Liver (tissue), 9 donors: ENCODE measurements around the gene CCBE1. TPM values are rescaled to one million over a fixed set of nuclear protein-coding genes. Genes with fewer than 3 reads are reported as not detected.

ENCODE experiments used
- DNase-seq: peaks from one replicate; pipeline ENCODE4 v3.0.0-alpha.2; 2017; ENCODE audit warnings: low spot score
- H3K27ac ChIP-seq, 2 donors: one replicate each; pipeline ENCODE4 v1.7.0; 2013; ENCODE audit warnings: inconsistent platforms in 2 of 2, low read length in 2 of 2, control low read depth in 1 of 2, low read depth in 1 of 2, mild to moderate bottlenecking in 1 of 2
- H3K27me3 ChIP-seq, 4 donors: one replicate each; pipeline versions ENCODE4 v1.6.1 to v1.7.0; 2013; ENCODE audit warnings: low read length in 3 of 4, inconsistent platforms in 1 of 4, mild to moderate bottlenecking in 1 of 4, moderate library complexity in 1 of 4; ENCODE audit not compliant: control insufficient read depth in 4 of 4, insufficient read depth in 4 of 4
- H3K36me3 ChIP-seq, 4 donors: one replicate each; pipeline versions ENCODE4 v1.6.1 to v1.7.0; 2013; ENCODE audit warnings: low read length in 3 of 4, mild to moderate bottlenecking in 3 of 4, low read depth in 1 of 4, moderate library complexity in 1 of 4; ENCODE audit not compliant: control insufficient read depth in 4 of 4, insufficient read depth in 3 of 4
- H3K4me1 ChIP-seq, 4 donors: one replicate each; pipeline versions ENCODE4 v1.6.1 to v1.7.0; 2013; ENCODE audit warnings: low read length in 3 of 4, mild to moderate bottlenecking in 3 of 4, moderate library complexity in 1 of 4; ENCODE audit not compliant: control insufficient read depth in 4 of 4, insufficient read depth in 4 of 4
- H3K4me3 ChIP-seq, 3 donors: one replicate each; pipeline versions ENCODE4 v1.6.1 to v1.7.0; 2013; ENCODE audit warnings: low read length in 3 of 3, control low read depth in 1 of 3, low read depth in 1 of 3, mild to moderate bottlenecking in 1 of 3
- H3K9ac ChIP-seq, 2 donors: one replicate each; pipeline ENCODE4 v1.7.0; 2013; ENCODE audit warnings: low read length in 2 of 2, mild to moderate bottlenecking in 2 of 2, moderate library complexity in 2 of 2, control low read depth in 1 of 2, low read depth in 1 of 2
- H3K9me3 ChIP-seq, 4 donors: one replicate each; pipeline versions ENCODE4 v1.6.1 to v1.7.0; 2013; ENCODE audit warnings: low read length in 3 of 4; ENCODE audit not compliant: control insufficient read depth in 4 of 4
- EGR1 ChIP-seq, 2 donors: IDR thresholded peaks; 2 replicates each; pipeline ENCODE4 v1.6.1; 2016 to 2018; ENCODE audit warnings: antibody characterized with exemption in 2 of 2, low read depth in 2 of 2
- FOXA1 ChIP-seq: IDR thresholded peaks from 2 replicates; pipeline ENCODE4 v1.6.1; 2016; ENCODE audit warnings: antibody characterized with exemption
- FOXA2 ChIP-seq: IDR thresholded peaks from 2 replicates; pipeline ENCODE4 v1.6.1; 2016; ENCODE audit warnings: antibody characterized with exemption
- GABPA ChIP-seq, 2 donors: IDR thresholded peaks in 1 of 2; conservative IDR thresholded peaks in 1 of 2; 2 replicates each; pipeline ENCODE4 v1.6.1; 2016; ENCODE audit warnings: antibody characterized with exemption in 2 of 2, mild to moderate bottlenecking in 1 of 2, moderate library complexity in 1 of 2
- HNF4A ChIP-seq, 2 donors: conservative IDR thresholded peaks; 2 replicates each; pipeline ENCODE4 v1.6.1; 2016; ENCODE audit warnings: antibody characterized with exemption in 2 of 2, mild to moderate bottlenecking in 2 of 2
- JUND ChIP-seq, 2 donors: IDR thresholded peaks; 2 replicates each; pipeline ENCODE4 v1.6.1; 2016; ENCODE audit warnings: antibody characterized with exemption in 2 of 2
- RAD21 ChIP-seq, 2 donors: IDR thresholded peaks; 2 replicates each; pipeline ENCODE4 v1.6.1; 2016; ENCODE audit warnings: antibody characterized with exemption in 2 of 2, mild to moderate bottlenecking in 2 of 2
- RXRA ChIP-seq, 2 donors: IDR thresholded peaks; 2 replicates each; pipeline ENCODE4 v1.6.1; 2017 to 2018; ENCODE audit warnings: antibody characterized with exemption in 2 of 2, mild to moderate bottlenecking in 1 of 2
- TAF1 ChIP-seq: conservative IDR thresholded peaks from 2 replicates; pipeline ENCODE4 v1.6.1; 2016; ENCODE audit warnings: antibody characterized with exemption, mild to moderate bottlenecking
- YY1 ChIP-seq: IDR thresholded peaks from 2 replicates; pipeline ENCODE4 v1.6.1; 2016; ENCODE audit warnings: antibody characterized with exemption, mild to moderate bottlenecking
- WGBS: extraction: QIAGEN DNeasy Blood & Tissue Kit; methylation state at CpG from one replicate; pipeline ENCODE4 v1.1.7; 2013; 5-methylcytosine and 5-hydroxymethylcytosine counted together
- polyA plus RNA-seq, 2 donors: library from polyadenylated mRNA; stranded (reverse) in 1 of 2; unstranded in 1 of 2; fragments of 200-250 nt in 1 of 2; fragments of >200 nt in 1 of 2; fragmentation: Nextera tagmentation in 1 of 2; extraction: Ambion mirVana in 1 of 2; gene quantifications; one replicate each; pipeline versions ENCODE4 v1.2.1 to v1.2.3, GENCODE V29; 2013 to 2015
- total RNA-seq, 2 donors: library from RNA; depleted of rRNA; stranded (reverse); fragments of >200 nt; gene quantifications; one replicate each; pipeline ENCODE4 v1.2.3, GENCODE V29; 2014
- TF ChIP-seq, protein P1 (sequence below): IDR thresholded peaks from 2 replicates; pipeline ENCODE4 v1.6.1; 2016; ENCODE audit warnings: antibody characterized with exemption, mild to moderate bottlenecking
- TF ChIP-seq, protein P2 (sequence below): IDR thresholded peaks from 2 replicates; pipeline ENCODE4 v1.6.1; 2016; ENCODE audit warnings: antibody characterized with exemption
- TF ChIP-seq, protein P3 (sequence below): fragments of 150-350 bp; IDR thresholded peaks from 2 replicates; pipeline ENCODE4 v1.5.1; 2017; ENCODE audit warnings: improper control_type of control experiment, low read depth, low read length; ENCODE audit not compliant: missing input control
- TF ChIP-seq, protein P4 (sequence below): IDR thresholded peaks from 2 replicates; pipeline ENCODE4 v1.6.1; 2016; ENCODE audit warnings: antibody characterized with exemption
- donor health status: healthy.
- donor health status: healthy.
- donor health status: healthy.
- donor health status: healthy.
- donor health status: healthy.

Gene CCBE1
- total and polyA plus RNA-seq, 4 donors, result 1.8 to 2.6 (median 2.2) TPM

DNA sequence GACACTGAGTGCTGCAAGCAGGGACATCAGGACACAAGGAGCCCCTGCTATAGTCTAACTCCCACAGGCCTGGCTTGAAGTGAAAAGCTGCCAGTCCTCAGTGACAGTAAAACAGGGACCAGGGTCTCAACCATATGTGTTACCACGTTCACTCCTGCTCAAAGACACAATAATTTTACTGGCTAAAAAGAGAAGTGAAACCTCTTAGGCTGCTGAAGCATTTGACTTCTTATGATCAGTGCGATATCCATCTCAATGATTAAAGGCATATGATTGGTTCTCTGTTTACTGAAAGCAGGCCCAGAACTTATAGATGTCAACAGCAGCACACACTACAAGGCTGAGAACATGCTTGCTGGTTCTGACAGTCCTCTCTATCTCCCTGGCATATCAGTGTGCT, 208.3 kb downstream of the CCBE1 start:
- DNase-seq, result no peak
- TF ChIP-seq FOXA2 (no peak), RXRA (IDR thresholded peaks at IDR 0.05) (no peak), JUND (IDR thresholded peaks at IDR 0.05) (no peak), EGR1 (IDR thresholded peaks at IDR 0.05; ENCODE audit: low read depth in 2 of 2) (no peak), YY1 (no peak), HNF4A (conservative IDR thresholded peaks at IDR 0.05) (no peak), FOXA1 (no peak), RAD21 (IDR thresholded peaks at IDR 0.05) (no peak), TAF1 (no peak)
- TF ChIP-seq, protein P1, sequence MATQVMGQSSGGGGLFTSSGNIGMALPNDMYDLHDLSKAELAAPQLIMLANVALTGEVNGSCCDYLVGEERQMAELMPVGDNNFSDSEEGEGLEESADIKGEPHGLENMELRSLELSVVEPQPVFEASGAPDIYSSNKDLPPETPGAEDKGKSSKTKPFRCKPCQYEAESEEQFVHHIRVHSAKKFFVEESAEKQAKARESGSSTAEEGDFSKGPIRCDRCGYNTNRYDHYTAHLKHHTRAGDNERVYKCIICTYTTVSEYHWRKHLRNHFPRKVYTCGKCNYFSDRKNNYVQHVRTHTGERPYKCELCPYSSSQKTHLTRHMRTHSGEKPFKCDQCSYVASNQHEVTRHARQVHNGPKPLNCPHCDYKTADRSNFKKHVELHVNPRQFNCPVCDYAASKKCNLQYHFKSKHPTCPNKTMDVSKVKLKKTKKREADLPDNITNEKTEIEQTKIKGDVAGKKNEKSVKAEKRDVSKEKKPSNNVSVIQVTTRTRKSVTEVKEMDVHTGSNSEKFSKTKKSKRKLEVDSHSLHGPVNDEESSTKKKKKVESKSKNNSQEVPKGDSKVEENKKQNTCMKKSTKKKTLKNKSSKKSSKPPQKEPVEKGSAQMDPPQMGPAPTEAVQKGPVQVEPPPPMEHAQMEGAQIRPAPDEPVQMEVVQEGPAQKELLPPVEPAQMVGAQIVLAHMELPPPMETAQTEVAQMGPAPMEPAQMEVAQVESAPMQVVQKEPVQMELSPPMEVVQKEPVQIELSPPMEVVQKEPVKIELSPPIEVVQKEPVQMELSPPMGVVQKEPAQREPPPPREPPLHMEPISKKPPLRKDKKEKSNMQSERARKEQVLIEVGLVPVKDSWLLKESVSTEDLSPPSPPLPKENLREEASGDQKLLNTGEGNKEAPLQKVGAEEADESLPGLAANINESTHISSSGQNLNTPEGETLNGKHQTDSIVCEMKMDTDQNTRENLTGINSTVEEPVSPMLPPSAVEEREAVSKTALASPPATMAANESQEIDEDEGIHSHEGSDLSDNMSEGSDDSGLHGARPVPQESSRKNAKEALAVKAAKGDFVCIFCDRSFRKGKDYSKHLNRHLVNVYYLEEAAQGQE, result no peak
- TF ChIP-seq, protein P2, sequence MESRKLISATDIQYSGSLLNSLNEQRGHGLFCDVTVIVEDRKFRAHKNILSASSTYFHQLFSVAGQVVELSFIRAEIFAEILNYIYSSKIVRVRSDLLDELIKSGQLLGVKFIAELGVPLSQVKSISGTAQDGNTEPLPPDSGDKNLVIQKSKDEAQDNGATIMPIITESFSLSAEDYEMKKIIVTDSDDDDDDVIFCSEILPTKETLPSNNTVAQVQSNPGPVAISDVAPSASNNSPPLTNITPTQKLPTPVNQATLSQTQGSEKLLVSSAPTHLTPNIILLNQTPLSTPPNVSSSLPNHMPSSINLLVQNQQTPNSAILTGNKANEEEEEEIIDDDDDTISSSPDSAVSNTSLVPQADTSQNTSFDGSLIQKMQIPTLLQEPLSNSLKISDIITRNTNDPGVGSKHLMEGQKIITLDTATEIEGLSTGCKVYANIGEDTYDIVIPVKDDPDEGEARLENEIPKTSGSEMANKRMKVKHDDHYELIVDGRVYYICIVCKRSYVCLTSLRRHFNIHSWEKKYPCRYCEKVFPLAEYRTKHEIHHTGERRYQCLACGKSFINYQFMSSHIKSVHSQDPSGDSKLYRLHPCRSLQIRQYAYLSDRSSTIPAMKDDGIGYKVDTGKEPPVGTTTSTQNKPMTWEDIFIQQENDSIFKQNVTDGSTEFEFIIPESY, result no peak
- TF ChIP-seq, protein P3, sequence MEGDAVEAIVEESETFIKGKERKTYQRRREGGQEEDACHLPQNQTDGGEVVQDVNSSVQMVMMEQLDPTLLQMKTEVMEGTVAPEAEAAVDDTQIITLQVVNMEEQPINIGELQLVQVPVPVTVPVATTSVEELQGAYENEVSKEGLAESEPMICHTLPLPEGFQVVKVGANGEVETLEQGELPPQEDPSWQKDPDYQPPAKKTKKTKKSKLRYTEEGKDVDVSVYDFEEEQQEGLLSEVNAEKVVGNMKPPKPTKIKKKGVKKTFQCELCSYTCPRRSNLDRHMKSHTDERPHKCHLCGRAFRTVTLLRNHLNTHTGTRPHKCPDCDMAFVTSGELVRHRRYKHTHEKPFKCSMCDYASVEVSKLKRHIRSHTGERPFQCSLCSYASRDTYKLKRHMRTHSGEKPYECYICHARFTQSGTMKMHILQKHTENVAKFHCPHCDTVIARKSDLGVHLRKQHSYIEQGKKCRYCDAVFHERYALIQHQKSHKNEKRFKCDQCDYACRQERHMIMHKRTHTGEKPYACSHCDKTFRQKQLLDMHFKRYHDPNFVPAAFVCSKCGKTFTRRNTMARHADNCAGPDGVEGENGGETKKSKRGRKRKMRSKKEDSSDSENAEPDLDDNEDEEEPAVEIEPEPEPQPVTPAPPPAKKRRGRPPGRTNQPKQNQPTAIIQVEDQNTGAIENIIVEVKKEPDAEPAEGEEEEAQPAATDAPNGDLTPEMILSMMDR, result no peak
- TF ChIP-seq, protein P4, sequence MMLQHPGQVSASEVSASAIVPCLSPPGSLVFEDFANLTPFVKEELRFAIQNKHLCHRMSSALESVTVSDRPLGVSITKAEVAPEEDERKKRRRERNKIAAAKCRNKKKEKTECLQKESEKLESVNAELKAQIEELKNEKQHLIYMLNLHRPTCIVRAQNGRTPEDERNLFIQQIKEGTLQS, result no peak
- no peak overlapping the region for H3K27ac ChIP-seq
- H3K27me3 ChIP-seq, result no peaks in the 10 kb centered on the region
- no peak overlapping the region for H3K9ac ChIP-seq
- no peaks in the 10 kb centered on the region for H3K4me1 ChIP-seq
- H3K4me3 ChIP-seq, result no peak overlapping the region
- no peaks in the 10 kb centered on the region for H3K36me3 ChIP-seq
- 74% methylated on average over 2 of the region's 2 CpGs for WGBS
- H3K9me3 ChIP-seq, result no peaks in the 10 kb centered on the region

DNA sequence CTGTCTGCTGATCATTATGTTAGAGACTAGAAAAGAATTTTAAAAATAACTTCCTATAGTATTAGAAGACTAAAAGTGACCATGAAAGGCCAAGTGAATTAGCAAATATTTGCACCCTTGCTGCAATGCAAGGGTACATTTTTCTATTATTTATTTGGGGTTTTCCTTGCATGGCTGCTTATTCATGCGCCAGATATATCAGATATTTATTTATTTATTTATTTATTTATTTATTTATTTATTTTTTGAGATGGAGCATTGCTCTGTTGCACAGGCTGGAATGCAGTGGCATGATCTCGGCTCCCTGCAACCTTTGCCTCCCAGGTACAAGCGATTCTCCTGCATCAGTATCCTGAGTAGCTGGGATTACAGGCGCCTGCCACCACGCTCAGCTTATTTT, 211.8 kb downstream of the CCBE1 start:
- Histone ChIP-seq H3K36me3 (no peaks in the 10 kb centered on the region), H3K9ac (no peak overlapping the region), H3K4me1 (no peaks in the 10 kb centered on the region), H3K27me3 (peaks cover 0 to 2% (median 0%) of the 10 kb centered on the region in 4 donors), H3K4me3 (no peak overlapping the region), H3K27ac (no peak overlapping the region), H3K9me3 (no peaks in the 10 kb centered on the region)
- no peak for DNase-seq
- TF ChIP-seq YY1 (no peak), HNF4A (conservative IDR thresholded peaks at IDR 0.05) (no peak), GABPA (IDR thresholded peaks at IDR 0.05 in 1 of 2, conservative IDR thresholded peaks at IDR 0.05 in 1 of 2) (no peak), TAF1 (no peak), RAD21 (IDR thresholded peaks at IDR 0.05) (no peak)
- TF ChIP-seq, protein P3, result no peak
- WGBS, result 75% methylated on average over 5 of the region's 5 CpGs
